HG02970 (cell line): ENCODE measurements around the gene FIG4.
"Not testable (repeated sequence)": the region's sequence is repeated elsewhere in the genome, so short reads cannot be mapped to it uniquely, and the experiment has no call there.

Source experiments
- ATAC-seq: cut with Tn5 transposase; IDR thresholded peaks from one replicate; pipeline ENCODE4 v1.9.1; 2021; ENCODE audit warnings: mild to moderate bottlenecking, moderate library complexity, moderate number of reproducible peaks; ENCODE audit not compliant: unreplicated experiment, low FRiP score

FIG4 gene

GRCh38 chr6:109701774-109702173, 10.7 kb downstream of the FIG4 start:
- no peak for ATAC-seq

GRCh38 chr6:109702791-109703190, 11.7 kb downstream of the FIG4 start:
- ATAC-seq = no peak

- peak; percentile 81 for ATAC-seq
These were observed 14.2 kb downstream of the FIG4 start for GRCh38 chr6:109705258-109705657.

GRCh38 chr6:109706513-109706912, 15.4 kb downstream of the FIG4 start:
- no peak for ATAC-seq

- not testable (repeated sequence) for ATAC-seq
These were observed 17.0 kb downstream of the FIG4 start for GRCh38 chr6:109708099-109708498.

GRCh38 chr6:109713097-109713496, 22.0 kb downstream of the FIG4 start:
- no peak for ATAC-seq

GRCh38 chr6:109714166-109714565, 23.1 kb downstream of the FIG4 start:
- no peak for ATAC-seq

- ATAC-seq = no peak
These were observed 23.5 kb downstream of the FIG4 start for GRCh38 chr6:109714611-109715010.

GRCh38 chr6:109715616-109716015, 24.5 kb downstream of the FIG4 start:
- ATAC-seq = no peak

GRCh38 chr6:109717971-109718370, 26.9 kb downstream of the FIG4 start:
- no peak for ATAC-seq

- no peak for ATAC-seq
These were observed 27.9 kb downstream of the FIG4 start for GRCh38 chr6:109718991-109719390.

- no peak for ATAC-seq
These were observed 29.2 kb downstream of the FIG4 start for GRCh38 chr6:109720311-109720710.

GRCh38 chr6:109722011-109722410, 30.9 kb downstream of the FIG4 start:
- no peak for ATAC-seq

GRCh38 chr6:109722564-109723254, 31.6 kb downstream of the FIG4 start:
- no peak for ATAC-seq

GRCh38 chr6:109725250-109725649, 34.2 kb downstream of the FIG4 start:
- ATAC-seq = not testable (repeated sequence)

GRCh38 chr6:109736273-109737025, 45.4 kb downstream of the FIG4 start:
- no peak for ATAC-seq

- ATAC-seq = no peak
These were observed 47.2 kb downstream of the FIG4 start for GRCh38 chr6:109738255-109738654.

- ATAC-seq = no peak
These were observed 47.6 kb downstream of the FIG4 start for GRCh38 chr6:109738667-109739066.

GRCh38 chr6:109739686-109740085, 48.6 kb downstream of the FIG4 start:
- no peak for ATAC-seq

- no peak for ATAC-seq
These were observed 49.7 kb downstream of the FIG4 start for GRCh38 chr6:109740787-109741186.

- no peak for ATAC-seq
These were observed 52.6 kb downstream of the FIG4 start for GRCh38 chr6:109743739-109744138.

- ATAC-seq = not testable (repeated sequence)
These were observed 53.7 kb downstream of the FIG4 start for GRCh38 chr6:109744779-109745178.
